Liver (tissue), 9 donors: ENCODE results near the gene PPP1R9A. TPM values are rescaled to one million over a fixed set of nuclear protein-coding genes. Genes with fewer than 3 reads are reported as not detected.

Source experiments
- DNase-seq: peaks from one replicate; pipeline ENCODE4 v3.0.0-alpha.2; 2017; ENCODE audit warnings: low spot score
- H3K27ac ChIP-seq, 2 donors: one replicate each; pipeline ENCODE4 v1.7.0; 2013; ENCODE audit warnings: inconsistent platforms in 2 of 2, low read length in 2 of 2, control low read depth in 1 of 2, low read depth in 1 of 2, mild to moderate bottlenecking in 1 of 2
- H3K27me3 ChIP-seq, 4 donors: one replicate each; pipeline versions ENCODE4 v1.6.1 to v1.7.0; 2013; ENCODE audit warnings: low read length in 3 of 4, inconsistent platforms in 1 of 4, mild to moderate bottlenecking in 1 of 4, moderate library complexity in 1 of 4; ENCODE audit not compliant: control insufficient read depth in 4 of 4, insufficient read depth in 4 of 4
- H3K36me3 ChIP-seq, 4 donors: one replicate each; pipeline versions ENCODE4 v1.6.1 to v1.7.0; 2013; ENCODE audit warnings: low read length in 3 of 4, mild to moderate bottlenecking in 3 of 4, low read depth in 1 of 4, moderate library complexity in 1 of 4; ENCODE audit not compliant: control insufficient read depth in 4 of 4, insufficient read depth in 3 of 4
- H3K4me1 ChIP-seq, 4 donors: one replicate each; pipeline versions ENCODE4 v1.6.1 to v1.7.0; 2013; ENCODE audit warnings: low read length in 3 of 4, mild to moderate bottlenecking in 3 of 4, moderate library complexity in 1 of 4; ENCODE audit not compliant: control insufficient read depth in 4 of 4, insufficient read depth in 4 of 4
- H3K4me3 ChIP-seq, 3 donors: one replicate each; pipeline versions ENCODE4 v1.6.1 to v1.7.0; 2013; ENCODE audit warnings: low read length in 3 of 3, control low read depth in 1 of 3, low read depth in 1 of 3, mild to moderate bottlenecking in 1 of 3
- H3K9ac ChIP-seq, 2 donors: one replicate each; pipeline ENCODE4 v1.7.0; 2013; ENCODE audit warnings: low read length in 2 of 2, mild to moderate bottlenecking in 2 of 2, moderate library complexity in 2 of 2, control low read depth in 1 of 2, low read depth in 1 of 2
- H3K9me3 ChIP-seq, 4 donors: one replicate each; pipeline versions ENCODE4 v1.6.1 to v1.7.0; 2013; ENCODE audit warnings: low read length in 3 of 4; ENCODE audit not compliant: control insufficient read depth in 4 of 4
- ATF3 ChIP-seq: IDR thresholded peaks from 2 replicates; pipeline ENCODE4 v1.6.1; 2016; ENCODE audit warnings: antibody characterized with exemption
- EGR1 ChIP-seq, 2 donors: IDR thresholded peaks; 2 replicates each; pipeline ENCODE4 v1.6.1; 2016 to 2018; ENCODE audit warnings: antibody characterized with exemption in 2 of 2, low read depth in 2 of 2
- FOXA1 ChIP-seq: IDR thresholded peaks from 2 replicates; pipeline ENCODE4 v1.6.1; 2016; ENCODE audit warnings: antibody characterized with exemption
- FOXA2 ChIP-seq: IDR thresholded peaks from 2 replicates; pipeline ENCODE4 v1.6.1; 2016; ENCODE audit warnings: antibody characterized with exemption
- GABPA ChIP-seq, 2 donors: IDR thresholded peaks in 1 of 2; conservative IDR thresholded peaks in 1 of 2; 2 replicates each; pipeline ENCODE4 v1.6.1; 2016; ENCODE audit warnings: antibody characterized with exemption in 2 of 2, mild to moderate bottlenecking in 1 of 2, moderate library complexity in 1 of 2
- HNF4A ChIP-seq, 2 donors: conservative IDR thresholded peaks; 2 replicates each; pipeline ENCODE4 v1.6.1; 2016; ENCODE audit warnings: antibody characterized with exemption in 2 of 2, mild to moderate bottlenecking in 2 of 2
- HNF4G ChIP-seq: IDR thresholded peaks from 2 replicates; pipeline ENCODE4 v1.6.1; 2016; ENCODE audit warnings: antibody characterized with exemption
- JUND ChIP-seq, 2 donors: IDR thresholded peaks; 2 replicates each; pipeline ENCODE4 v1.6.1; 2016; ENCODE audit warnings: antibody characterized with exemption in 2 of 2
- MAX ChIP-seq: IDR thresholded peaks from 2 replicates; pipeline ENCODE4 v1.6.1; 2016; ENCODE audit warnings: antibody characterized with exemption
- NR2F2 ChIP-seq: IDR thresholded peaks from 2 replicates; pipeline ENCODE4 v1.6.1; 2016; ENCODE audit warnings: antibody characterized with exemption
- RAD21 ChIP-seq, 2 donors: IDR thresholded peaks; 2 replicates each; pipeline ENCODE4 v1.6.1; 2016; ENCODE audit warnings: antibody characterized with exemption in 2 of 2, mild to moderate bottlenecking in 2 of 2
- REST ChIP-seq: IDR thresholded peaks from 2 replicates; pipeline ENCODE4 v1.6.1; 2016; ENCODE audit warnings: antibody characterized with exemption, mild to moderate bottlenecking
- RXRA ChIP-seq, 2 donors: IDR thresholded peaks; 2 replicates each; pipeline ENCODE4 v1.6.1; 2017 to 2018; ENCODE audit warnings: antibody characterized with exemption in 2 of 2, mild to moderate bottlenecking in 1 of 2
- TAF1 ChIP-seq: conservative IDR thresholded peaks from 2 replicates; pipeline ENCODE4 v1.6.1; 2016; ENCODE audit warnings: antibody characterized with exemption, mild to moderate bottlenecking
- YY1 ChIP-seq: IDR thresholded peaks from 2 replicates; pipeline ENCODE4 v1.6.1; 2016; ENCODE audit warnings: antibody characterized with exemption, mild to moderate bottlenecking
- WGBS: extraction: QIAGEN DNeasy Blood & Tissue Kit; methylation state at CpG from one replicate; pipeline ENCODE4 v1.1.7; 2013; 5-methylcytosine and 5-hydroxymethylcytosine counted together
- polyA plus RNA-seq, 2 donors: library from polyadenylated mRNA; stranded (reverse) in 1 of 2; unstranded in 1 of 2; fragments of 200-250 nt in 1 of 2; fragments of >200 nt in 1 of 2; fragmentation: Nextera tagmentation in 1 of 2; extraction: Ambion mirVana in 1 of 2; gene quantifications; one replicate each; pipeline versions ENCODE4 v1.2.1 to v1.2.3, GENCODE V29; 2013 to 2015
- total RNA-seq, 2 donors: library from RNA; depleted of rRNA; stranded (reverse); fragments of >200 nt; gene quantifications; one replicate each; pipeline ENCODE4 v1.2.3, GENCODE V29; 2014
- TF ChIP-seq, protein P1 (sequence below): IDR thresholded peaks from 2 replicates; pipeline ENCODE4 v1.6.1; 2016; ENCODE audit warnings: antibody characterized with exemption
- TF ChIP-seq, protein P2 (sequence below): fragments of 150-350 bp; IDR thresholded peaks from 2 replicates; pipeline ENCODE4 v1.5.1; 2017; ENCODE audit warnings: improper control_type of control experiment, low read depth, low read length; ENCODE audit not compliant: missing input control
- donor health status: healthy.
- donor health status: healthy.
- donor health status: healthy.
- donor health status: healthy.
- donor health status: healthy.

Gene PPP1R9A
- total and polyA plus RNA-seq, 4 donors: 0.17 to 5.4 (median 2.7) TPM

GRCh38 chr7:94888995-94889523 is 18.3 kb upstream of the PPP1R9A start:
- Histone ChIP-seq H3K36me3 (no peaks in the 10 kb centered on the region), H3K9ac (no peak overlapping the region), H3K4me1 (no peaks in the 10 kb centered on the region), H3K27ac (no peak overlapping the region), H3K27me3 (no peaks in the 10 kb centered on the region), H3K4me3 (no peak overlapping the region), H3K9me3 (no peaks in the 10 kb centered on the region)
- no peak for DNase-seq
- TF ChIP-seq ATF3 (no peak), JUND (IDR thresholded peaks at IDR 0.05) (no peak), FOXA1 (no peak), GABPA (IDR thresholded peaks at IDR 0.05 in 1 of 2, conservative IDR thresholded peaks at IDR 0.05 in 1 of 2) (no peak), RAD21 (IDR thresholded peaks at IDR 0.05) (no peak), NR2F2 (no peak), HNF4G (no peak), REST (no peak), FOXA2 (no peak), EGR1 (IDR thresholded peaks at IDR 0.05; ENCODE audit: low read depth in 2 of 2) (no peak), HNF4A (conservative IDR thresholded peaks at IDR 0.05) (no peak), RXRA (IDR thresholded peaks at IDR 0.05) (no peak), YY1 (no peak), MAX (no peak)
- TF ChIP-seq, protein P1, sequence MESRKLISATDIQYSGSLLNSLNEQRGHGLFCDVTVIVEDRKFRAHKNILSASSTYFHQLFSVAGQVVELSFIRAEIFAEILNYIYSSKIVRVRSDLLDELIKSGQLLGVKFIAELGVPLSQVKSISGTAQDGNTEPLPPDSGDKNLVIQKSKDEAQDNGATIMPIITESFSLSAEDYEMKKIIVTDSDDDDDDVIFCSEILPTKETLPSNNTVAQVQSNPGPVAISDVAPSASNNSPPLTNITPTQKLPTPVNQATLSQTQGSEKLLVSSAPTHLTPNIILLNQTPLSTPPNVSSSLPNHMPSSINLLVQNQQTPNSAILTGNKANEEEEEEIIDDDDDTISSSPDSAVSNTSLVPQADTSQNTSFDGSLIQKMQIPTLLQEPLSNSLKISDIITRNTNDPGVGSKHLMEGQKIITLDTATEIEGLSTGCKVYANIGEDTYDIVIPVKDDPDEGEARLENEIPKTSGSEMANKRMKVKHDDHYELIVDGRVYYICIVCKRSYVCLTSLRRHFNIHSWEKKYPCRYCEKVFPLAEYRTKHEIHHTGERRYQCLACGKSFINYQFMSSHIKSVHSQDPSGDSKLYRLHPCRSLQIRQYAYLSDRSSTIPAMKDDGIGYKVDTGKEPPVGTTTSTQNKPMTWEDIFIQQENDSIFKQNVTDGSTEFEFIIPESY: no peak
- TF ChIP-seq, protein P2, sequence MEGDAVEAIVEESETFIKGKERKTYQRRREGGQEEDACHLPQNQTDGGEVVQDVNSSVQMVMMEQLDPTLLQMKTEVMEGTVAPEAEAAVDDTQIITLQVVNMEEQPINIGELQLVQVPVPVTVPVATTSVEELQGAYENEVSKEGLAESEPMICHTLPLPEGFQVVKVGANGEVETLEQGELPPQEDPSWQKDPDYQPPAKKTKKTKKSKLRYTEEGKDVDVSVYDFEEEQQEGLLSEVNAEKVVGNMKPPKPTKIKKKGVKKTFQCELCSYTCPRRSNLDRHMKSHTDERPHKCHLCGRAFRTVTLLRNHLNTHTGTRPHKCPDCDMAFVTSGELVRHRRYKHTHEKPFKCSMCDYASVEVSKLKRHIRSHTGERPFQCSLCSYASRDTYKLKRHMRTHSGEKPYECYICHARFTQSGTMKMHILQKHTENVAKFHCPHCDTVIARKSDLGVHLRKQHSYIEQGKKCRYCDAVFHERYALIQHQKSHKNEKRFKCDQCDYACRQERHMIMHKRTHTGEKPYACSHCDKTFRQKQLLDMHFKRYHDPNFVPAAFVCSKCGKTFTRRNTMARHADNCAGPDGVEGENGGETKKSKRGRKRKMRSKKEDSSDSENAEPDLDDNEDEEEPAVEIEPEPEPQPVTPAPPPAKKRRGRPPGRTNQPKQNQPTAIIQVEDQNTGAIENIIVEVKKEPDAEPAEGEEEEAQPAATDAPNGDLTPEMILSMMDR: no peak
- WGBS: 81% methylated on average over 2 of the region's 2 CpGs

DNA sequence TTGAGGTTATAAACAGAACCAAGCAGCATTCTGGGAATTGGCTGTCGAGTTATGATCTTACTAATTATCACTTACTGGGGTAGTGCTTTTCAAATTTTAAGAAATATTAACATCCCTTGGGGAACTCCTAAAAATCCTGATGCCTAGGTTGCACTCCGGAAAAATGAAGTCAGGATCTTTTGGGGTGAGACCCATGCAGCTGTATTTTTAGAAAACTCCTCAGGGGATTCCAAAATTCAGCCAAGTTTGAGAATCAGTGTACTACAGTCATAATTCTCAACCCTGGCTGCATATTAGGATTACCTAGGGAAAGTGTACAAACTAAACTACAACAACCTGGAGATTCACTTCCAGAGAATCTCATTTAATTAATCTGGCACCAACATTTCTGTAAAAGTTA is 17.2 kb upstream of the PPP1R9A start:
- H3K4me1 ChIP-seq: no peaks in the 10 kb centered on the region
- no peak for DNase-seq
- no peaks in the 10 kb centered on the region for H3K36me3 ChIP-seq
- no peak overlapping the region for H3K27ac ChIP-seq
- no peak overlapping the region for H3K9ac ChIP-seq
- WGBS: 90% methylated on average over 2 of the region's 2 CpGs
- H3K4me3 ChIP-seq: no peak overlapping the region
- no peaks in the 10 kb centered on the region for H3K27me3 ChIP-seq
- H3K9me3 ChIP-seq: no peaks in the 10 kb centered on the region
- TF ChIP-seq, protein P1: no peak
- TF ChIP-seq TAF1 (no peak), REST (no peak), FOXA2 (no peak), HNF4G (no peak)
